C4-2B (cell line): ENCODE measurements around the gene MOGAT3.

ENCODE experiments used
- CTCF ChIP-seq: fragments of 450-650 bp; conservative IDR thresholded peaks from 2 replicates; pipeline ENCODE4 v1.5.1; 2017; ENCODE audit warnings: mild to moderate bottlenecking
- ZFX ChIP-seq: fragments of 450-650 bp; IDR thresholded peaks from 2 replicates; pipeline ENCODE4 v1.6.1; 2017

- TF ChIP-seq CTCF: no peak
- TF ChIP-seq ZFX: no peak
Measured at GRCh38 chr7:101240226-101241014, 39.6 kb upstream of the MOGAT3 start.
